H9 (cell line): ENCODE results near the gene RAB11A. TPM values are rescaled to one million over a fixed set of nuclear protein-coding genes. Genes with fewer than 3 reads are reported as not detected.

Experiments
- DNase-seq: peaks from one replicate; pipeline ENCODE4 v3.0.0-alpha.2; 2017
- H2AFZ ChIP-seq: one replicate; pipeline ENCODE4 v1.6.1; 2013; ENCODE audit warnings: mild to moderate bottlenecking, low read length, control low read depth, moderate library complexity
- H2AK5ac ChIP-seq: 2 replicates; pipeline ENCODE4 v1.6.1; 2013; ENCODE audit warnings: low read length, control low read depth, mixed read lengths; ENCODE audit not compliant: insufficient read length
- H2BK120ac ChIP-seq: one replicate; pipeline ENCODE4 v1.6.1; 2013; ENCODE audit warnings: low read depth, mild to moderate bottlenecking, low read length, control low read depth, inconsistent platforms; ENCODE audit not compliant: poor library complexity, severe bottlenecking
- H2BK12ac ChIP-seq: 2 replicates; pipeline ENCODE4 v1.6.1; 2013; ENCODE audit warnings: low read length, control low read depth, mixed read lengths, low read depth; ENCODE audit not compliant: insufficient read length
- H2BK15ac ChIP-seq: 2 replicates; pipeline ENCODE4 v1.6.1; 2013; ENCODE audit warnings: low read depth, low read length, control low read depth
- H2BK20ac ChIP-seq: one replicate; pipeline ENCODE4 v1.6.1; 2013; ENCODE audit warnings: low read depth, mild to moderate bottlenecking, low read length, control low read depth, inconsistent platforms; ENCODE audit not compliant: poor library complexity, severe bottlenecking
- H2BK5ac ChIP-seq: 2 replicates; pipeline ENCODE4 v1.6.1; 2013; ENCODE audit warnings: low read length, control low read depth, mixed read lengths; ENCODE audit not compliant: insufficient read length
- H3K14ac ChIP-seq: 2 replicates; pipeline ENCODE4 v1.6.1; 2013; ENCODE audit warnings: low read length, control low read depth; ENCODE audit not compliant: insufficient read depth
- H3K18ac ChIP-seq: 2 replicates; pipeline ENCODE4 v1.6.1; 2013; ENCODE audit warnings: low read depth, mild to moderate bottlenecking, mixed read lengths, low read length, control low read depth; ENCODE audit not compliant: insufficient read length
- H3K23ac ChIP-seq: 2 replicates; pipeline ENCODE4 v1.6.1; 2013; ENCODE audit warnings: low read length, control low read depth, mixed read lengths, low read depth; ENCODE audit not compliant: insufficient read length
- H3K23me2 ChIP-seq: 2 replicates; pipeline ENCODE4 v1.6.1; 2013; ENCODE audit warnings: low read depth, mild to moderate bottlenecking, mixed read lengths, low read length, control low read depth; ENCODE audit not compliant: insufficient read length, poor library complexity, severe bottlenecking
- H3K27ac ChIP-seq: 2 replicates; pipeline ENCODE4 v1.5.1; 2013; ENCODE audit warnings: low read length, control low read depth, mixed read lengths, low read depth; ENCODE audit not compliant: insufficient read length
- H3K27me3 ChIP-seq: 2 replicates; pipeline ENCODE4 v1.6.1; 2013; ENCODE audit warnings: low read length, control low read depth, inconsistent platforms; ENCODE audit not compliant: insufficient read depth
- H3K4ac ChIP-seq: 2 replicates; pipeline ENCODE4 v1.6.1; 2013; ENCODE audit warnings: low read depth, mild to moderate bottlenecking, control low read depth, inconsistent platforms, low read length, moderate library complexity
- H3K4me1 ChIP-seq: 2 replicates; pipeline ENCODE4 v1.6.1; 2013; ENCODE audit warnings: low read length, control low read depth, inconsistent platforms; ENCODE audit not compliant: insufficient read depth
- H3K4me2 ChIP-seq: 2 replicates; pipeline ENCODE4 v1.6.1; 2013; ENCODE audit warnings: low read length, control low read depth, mixed read lengths; ENCODE audit not compliant: insufficient read length, insufficient read depth
- H3K56ac ChIP-seq: 2 replicates; pipeline ENCODE4 v1.6.1; 2013; ENCODE audit warnings: low read depth, mild to moderate bottlenecking, mixed read lengths, low read length, control low read depth; ENCODE audit not compliant: insufficient read length
- H3K79me1 ChIP-seq: 2 replicates; pipeline ENCODE4 v1.6.1; 2013; ENCODE audit warnings: low read depth, mild to moderate bottlenecking, moderate library complexity, low read length, control low read depth, inconsistent platforms; ENCODE audit not compliant: insufficient read depth, poor library complexity, severe bottlenecking
- H3K79me2 ChIP-seq: 2 replicates; pipeline ENCODE4 v1.6.1; 2013; ENCODE audit warnings: low read length, control low read depth, inconsistent platforms; ENCODE audit not compliant: insufficient read depth
- H3K9ac ChIP-seq: 2 replicates; pipeline ENCODE4 v1.6.1; 2013; ENCODE audit warnings: low read length, control low read depth, mixed read lengths; ENCODE audit not compliant: insufficient read length; ENCODE audit errors: extremely low read depth
- H3K9me3 ChIP-seq: one replicate; pipeline ENCODE4 v1.6.1; 2013; ENCODE audit warnings: low read depth, low read length, inconsistent platforms; ENCODE audit not compliant: control insufficient read depth
- H3T11ph ChIP-seq: one replicate; pipeline ENCODE4 v1.6.1; 2013; ENCODE audit warnings: mild to moderate bottlenecking, low read length, control low read depth, inconsistent platforms
- H4K20me1 ChIP-seq: one replicate; pipeline ENCODE4 v1.6.1; 2013; ENCODE audit not compliant: control insufficient read depth, insufficient read length, insufficient read depth
- H4K5ac ChIP-seq: 2 replicates; pipeline ENCODE4 v1.6.1; 2013; ENCODE audit warnings: low read depth, mild to moderate bottlenecking, mixed read lengths, low read length, control low read depth; ENCODE audit not compliant: insufficient read length
- H4K8ac ChIP-seq: replicated peaks from 2 replicates; pipeline ENCODE4 v1.6.1; 2013; ENCODE audit warnings: low read length, control low read depth, mixed read lengths, low read depth; ENCODE audit not compliant: insufficient read length
- H4K91ac ChIP-seq: 2 replicates; pipeline ENCODE4 v1.6.1; 2013; ENCODE audit warnings: low read depth, mild to moderate bottlenecking, moderate library complexity, mixed read lengths, low read length, control low read depth; ENCODE audit not compliant: insufficient read length
- H3K27ac Mint-ChIP-seq, 3 experiments: 2 replicates in 2 of 3; 3 replicates in 1 of 3; pipeline ENCODE4 v1.8.0; 2020 to 2021; ENCODE audit warnings: mixed read lengths in 3 of 3, mild to moderate bottlenecking in 1 of 3, moderate library complexity in 1 of 3
- H3K27me3 Mint-ChIP-seq: 2 replicates; pipeline ENCODE4 v1.8.0; 2021; ENCODE audit warnings: low read depth, mild to moderate bottlenecking, moderate library complexity, mixed read lengths
- H3K36me3 Mint-ChIP-seq, 3 experiments: 2 replicates in 2 of 3; 3 replicates in 1 of 3; pipeline ENCODE4 v1.8.0; 2020 to 2021; ENCODE audit warnings: low read depth in 3 of 3, mixed read lengths in 3 of 3; ENCODE audit not compliant: insufficient read depth in 1 of 3
- H3K4me1 Mint-ChIP-seq, 2 experiments: 2 replicates each; pipeline ENCODE4 v1.8.0; 2020; ENCODE audit warnings: mixed read lengths in 2 of 2
- H3K4me3 Mint-ChIP-seq, 2 experiments: 2 replicates in 1 of 2; 3 replicates in 1 of 2; pipeline ENCODE4 v1.8.0; 2020 to 2021; ENCODE audit warnings: mild to moderate bottlenecking in 2 of 2, mixed read lengths in 2 of 2, moderate library complexity in 1 of 2
- H3K9me3 Mint-ChIP-seq, 2 experiments: 2 replicates in 1 of 2; 3 replicates in 1 of 2; pipeline ENCODE4 v1.8.0; 2020; ENCODE audit warnings: mild to moderate bottlenecking in 2 of 2, mixed read lengths in 2 of 2, moderate library complexity in 1 of 2
- CTCF ChIP-seq: fragments of 200-600 bp; sonication (generic); conservative IDR thresholded peaks from 3 replicates; pipeline ENCODE4 v1.8.0; 2021; ENCODE audit warnings: antibody characterized with exemption, mild to moderate bottlenecking
- WGBS: extraction: QIAGEN DNeasy Blood & Tissue Kit; methylation state at CpG from one replicate; pipeline ENCODE4 v1.1.7; 2013; ENCODE audit warnings: missing lambda C conversion rate, low lambda C conversion rate, mixed read lengths; ENCODE audit not compliant: insufficient read length; ENCODE audit errors: extremely low coverage; 5-methylcytosine and 5-hydroxymethylcytosine counted together
- total RNA-seq: library from RNA; stranded (reverse); gene quantifications from 2 replicates; pipeline ENCODE4 v1.2.1, GENCODE V29; 2021

RAB11A gene
- total RNA-seq, 1 experiment from 2014 or later = 217 TPM

- H3K18ac ChIP-seq = no peak overlapping the region
- no peak overlapping the region for H3K4me3 Mint-ChIP-seq
- no peak overlapping the region for H3K4ac ChIP-seq
- H3K9me3 ChIP-seq = no peaks in the 10 kb centered on the region
- no peak overlapping the region for H2BK120ac ChIP-seq
- no peak overlapping the region for H2BK12ac ChIP-seq
- H4K8ac ChIP-seq = no peak overlapping the region
- H3K4me1 ChIP-seq = peaks cover 7% of the 10 kb centered on the region; the same call in 1 of the 2 replicates
- no peaks in the 10 kb centered on the region for H3K27me3 ChIP-seq
- H3K14ac ChIP-seq = no peak overlapping the region
- no peak overlapping the region for H2BK5ac ChIP-seq
- no peak overlapping the region for H3K9ac ChIP-seq
- H3K4me2 ChIP-seq = no peak overlapping the region
- no peak overlapping the region for H2BK15ac ChIP-seq
- H2AFZ ChIP-seq = no peak overlapping the region
- H2AK5ac ChIP-seq = no peak overlapping the region
- H3K27ac ChIP-seq = no peak overlapping the region
- no peak overlapping the region for H2BK20ac ChIP-seq
- H4K91ac ChIP-seq = no peak overlapping the region
- no peaks in the 10 kb centered on the region for H3K27me3 Mint-ChIP-seq
- H4K20me1 ChIP-seq = no peaks in the 10 kb centered on the region
- no peaks in the 10 kb centered on the region for H3K79me2 ChIP-seq
- no peak overlapping the region for H3K23ac ChIP-seq
- H3K79me1 ChIP-seq = no peaks in the 10 kb centered on the region
- peaks cover 17 to 22% of the 10 kb centered on the region in 2 experiments for H3K4me1 Mint-ChIP-seq
- no peak for DNase-seq
- no CpG with 5 or more reads among the region's 3 CpGs for WGBS
- no peak overlapping the region for H4K5ac ChIP-seq
- no peak overlapping the region for H3T11ph ChIP-seq
- no peak overlapping the region for H3K56ac ChIP-seq
- no peak for TF ChIP-seq CTCF
- peaks cover 13 to 44% (median 32%) of the 10 kb centered on the region in 3 experiments; a peak in 6 of 7 replicates for H3K36me3 Mint-ChIP-seq
- H3K27ac Mint-ChIP-seq = no peak overlapping the region; a peak in 1 of 7 replicates
- no peaks in the 10 kb centered on the region for H3K23me2 ChIP-seq
- H3K9me3 Mint-ChIP-seq = no peaks in the 10 kb centered on the region
These were observed 31.2 kb downstream of the RAB11A start for GRCh38 chr15:65900488-65900887.
